ENCODE results near the gene HIP1R.

The HIP1R gene

DNA sequence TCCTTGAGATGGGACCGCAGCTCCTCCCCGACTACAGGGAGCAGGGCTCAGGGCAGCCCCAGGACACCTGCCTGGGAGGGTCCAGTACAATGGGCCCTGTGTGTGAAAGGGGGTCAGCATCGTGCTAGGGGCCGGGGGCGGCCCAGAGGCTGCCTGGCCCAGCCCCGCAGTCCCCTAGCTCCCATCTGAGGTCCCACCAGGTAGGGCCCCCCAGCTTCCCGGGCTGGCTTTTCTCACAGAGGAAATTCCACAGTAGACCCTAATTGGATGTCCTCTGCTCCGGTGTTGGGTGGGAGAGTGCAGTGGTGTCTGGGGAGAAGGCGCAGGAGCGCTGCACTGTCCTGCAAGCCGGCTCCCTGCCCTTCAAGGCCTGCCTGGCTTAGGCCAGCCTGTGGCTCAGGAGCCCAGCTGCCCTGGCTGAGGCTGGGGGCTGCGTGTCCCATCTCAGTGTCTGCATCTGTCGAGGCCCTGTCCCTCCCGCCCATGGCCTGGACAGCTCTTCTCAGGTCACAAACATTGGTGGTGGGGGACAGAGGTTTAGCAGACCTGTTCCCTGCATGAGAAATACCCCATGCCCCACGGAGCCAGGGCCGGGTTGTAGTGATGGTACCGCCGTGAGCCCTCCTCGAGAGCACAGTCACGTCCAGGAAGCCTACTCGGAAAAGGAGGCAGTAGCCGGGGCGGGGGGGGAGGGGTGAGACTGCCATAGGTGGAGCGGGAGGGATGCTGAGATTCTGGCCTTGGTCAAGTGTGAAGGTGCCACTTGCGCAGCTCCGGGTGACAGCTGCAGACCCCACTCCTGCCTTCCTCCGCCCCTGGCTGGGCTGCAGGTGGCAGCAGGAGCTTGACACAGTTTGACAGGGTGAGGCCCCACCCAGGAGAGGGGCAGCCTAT, 11.6 kb downstream of the HIP1R start:
- TF ChIP-seq, protein P1, sequence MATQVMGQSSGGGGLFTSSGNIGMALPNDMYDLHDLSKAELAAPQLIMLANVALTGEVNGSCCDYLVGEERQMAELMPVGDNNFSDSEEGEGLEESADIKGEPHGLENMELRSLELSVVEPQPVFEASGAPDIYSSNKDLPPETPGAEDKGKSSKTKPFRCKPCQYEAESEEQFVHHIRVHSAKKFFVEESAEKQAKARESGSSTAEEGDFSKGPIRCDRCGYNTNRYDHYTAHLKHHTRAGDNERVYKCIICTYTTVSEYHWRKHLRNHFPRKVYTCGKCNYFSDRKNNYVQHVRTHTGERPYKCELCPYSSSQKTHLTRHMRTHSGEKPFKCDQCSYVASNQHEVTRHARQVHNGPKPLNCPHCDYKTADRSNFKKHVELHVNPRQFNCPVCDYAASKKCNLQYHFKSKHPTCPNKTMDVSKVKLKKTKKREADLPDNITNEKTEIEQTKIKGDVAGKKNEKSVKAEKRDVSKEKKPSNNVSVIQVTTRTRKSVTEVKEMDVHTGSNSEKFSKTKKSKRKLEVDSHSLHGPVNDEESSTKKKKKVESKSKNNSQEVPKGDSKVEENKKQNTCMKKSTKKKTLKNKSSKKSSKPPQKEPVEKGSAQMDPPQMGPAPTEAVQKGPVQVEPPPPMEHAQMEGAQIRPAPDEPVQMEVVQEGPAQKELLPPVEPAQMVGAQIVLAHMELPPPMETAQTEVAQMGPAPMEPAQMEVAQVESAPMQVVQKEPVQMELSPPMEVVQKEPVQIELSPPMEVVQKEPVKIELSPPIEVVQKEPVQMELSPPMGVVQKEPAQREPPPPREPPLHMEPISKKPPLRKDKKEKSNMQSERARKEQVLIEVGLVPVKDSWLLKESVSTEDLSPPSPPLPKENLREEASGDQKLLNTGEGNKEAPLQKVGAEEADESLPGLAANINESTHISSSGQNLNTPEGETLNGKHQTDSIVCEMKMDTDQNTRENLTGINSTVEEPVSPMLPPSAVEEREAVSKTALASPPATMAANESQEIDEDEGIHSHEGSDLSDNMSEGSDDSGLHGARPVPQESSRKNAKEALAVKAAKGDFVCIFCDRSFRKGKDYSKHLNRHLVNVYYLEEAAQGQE (IDR thresholded peaks at IDR 0.05; ENCODE audit: low read depth) = no peak
- TF ChIP-seq CEBPB (IDR thresholded peaks at IDR 0.05) = no peak
- TF ChIP-seq RAD21 (IDR thresholded peaks at IDR 0.05; ENCODE audit: low read depth) = no peak
- TF ChIP-seq MAX (IDR thresholded peaks at IDR 0.05) = no peak
- TF ChIP-seq EP300 (IDR thresholded peaks at IDR 0.05; ENCODE audit: borderline replicate concordance) = no peak
- no peak for TF ChIP-seq TEAD4 (IDR thresholded peaks at IDR 0.05)
- TF ChIP-seq NFIC (IDR thresholded peaks at IDR 0.05) = no peak
- no peak for TF ChIP-seq CREB1 (IDR thresholded peaks at IDR 0.05; ENCODE audit: low read depth)
- no peak for TF ChIP-seq USF1 (IDR thresholded peaks at IDR 0.05)
- TF ChIP-seq EGR1 (IDR thresholded peaks at IDR 0.05) = no peak
- no peak for TF ChIP-seq TCF12 (IDR thresholded peaks at IDR 0.05; ENCODE audit: low read depth)
- no peak for TF ChIP-seq ZBTB7A (IDR thresholded peaks at IDR 0.05; ENCODE audit: low read depth)
- no peak for TF ChIP-seq FOXM1 (IDR thresholded peaks at IDR 0.05; ENCODE audit: borderline replicate concordance, low read depth)
- TF ChIP-seq YY1 (IDR thresholded peaks at IDR 0.05; ENCODE audit: low read depth) = no peak
- no peak for TF ChIP-seq TAF1 (IDR thresholded peaks at IDR 0.05; ENCODE audit: low read depth)

GRCh38 chr12:122847516-122847836, 12.2 kb downstream of the HIP1R start:
- TF ChIP-seq YY1 (IDR thresholded peaks at IDR 0.05; ENCODE audit: low read depth) = no peak
- TF ChIP-seq TEAD4 (IDR thresholded peaks at IDR 0.05) = no peak
- no peak for TF ChIP-seq USF1 (IDR thresholded peaks at IDR 0.05)
- TF ChIP-seq FOXM1 (IDR thresholded peaks at IDR 0.05; ENCODE audit: borderline replicate concordance, low read depth) = no peak
- no peak for TF ChIP-seq CEBPB (IDR thresholded peaks at IDR 0.05)
- TF ChIP-seq ZBTB7A (IDR thresholded peaks at IDR 0.05; ENCODE audit: low read depth) = no peak
- no peak for TF ChIP-seq EP300 (IDR thresholded peaks at IDR 0.05; ENCODE audit: borderline replicate concordance)
- no peak for TF ChIP-seq NFIC (IDR thresholded peaks at IDR 0.05)
- no peak for TF ChIP-seq CREB1 (IDR thresholded peaks at IDR 0.05; ENCODE audit: low read depth)
- no peak for TF ChIP-seq TCF12 (IDR thresholded peaks at IDR 0.05; ENCODE audit: low read depth)
- TF ChIP-seq MAX (IDR thresholded peaks at IDR 0.05) = no peak
- TF ChIP-seq, protein P1 (IDR thresholded peaks at IDR 0.05; ENCODE audit: low read depth) = no peak
- no peak for TF ChIP-seq EGR1 (IDR thresholded peaks at IDR 0.05)
- no peak for TF ChIP-seq TAF1 (IDR thresholded peaks at IDR 0.05; ENCODE audit: low read depth)
- TF ChIP-seq RAD21 (IDR thresholded peaks at IDR 0.05; ENCODE audit: low read depth) = no peak

DNA sequence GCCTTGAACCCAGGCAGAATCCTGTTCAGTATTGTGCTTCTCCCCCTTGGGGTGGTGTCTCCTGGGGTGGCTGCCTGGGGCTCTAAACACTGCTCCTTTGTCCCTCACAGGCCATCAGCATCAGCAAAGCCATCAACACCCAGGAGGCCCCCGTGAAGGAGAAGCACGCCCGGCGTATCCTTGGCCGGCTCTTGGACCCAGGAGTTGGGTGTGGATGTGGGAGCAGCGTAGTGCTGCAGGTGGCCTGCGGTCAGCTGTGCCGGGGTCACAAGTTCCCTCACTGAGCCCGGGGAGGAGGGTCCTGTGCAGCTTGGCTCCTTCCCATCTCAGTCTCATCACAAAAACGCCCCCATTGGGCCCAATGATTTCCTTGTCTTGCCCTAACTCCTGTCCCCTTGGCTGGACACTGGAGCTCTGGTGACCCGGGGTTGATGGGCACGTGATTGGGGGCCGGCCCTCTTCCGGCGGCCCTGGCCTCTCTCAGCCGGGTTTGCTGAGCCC, 12.7 kb downstream of the HIP1R start:
- TF ChIP-seq CREB1 (IDR thresholded peaks at IDR 0.05; ENCODE audit: low read depth) = no peak

- TF ChIP-seq MAX (IDR thresholded peaks at IDR 0.05) (no peak), CEBPB (IDR thresholded peaks at IDR 0.05) (no peak), NFIC (IDR thresholded peaks at IDR 0.05) (no peak), TEAD4 (IDR thresholded peaks at IDR 0.05) (no peak), EGR1 (IDR thresholded peaks at IDR 0.05) (no peak), ZBTB7A (IDR thresholded peaks at IDR 0.05; ENCODE audit: low read depth) (no peak), TAF1 (IDR thresholded peaks at IDR 0.05; ENCODE audit: low read depth) (no peak), YY1 (IDR thresholded peaks at IDR 0.05; ENCODE audit: low read depth) (no peak), USF1 (IDR thresholded peaks at IDR 0.05) (no peak), EP300 (IDR thresholded peaks at IDR 0.05; ENCODE audit: borderline replicate concordance) (no peak), CREB1 (IDR thresholded peaks at IDR 0.05; ENCODE audit: low read depth) (no peak), RAD21 (IDR thresholded peaks at IDR 0.05; ENCODE audit: low read depth) (no peak), TCF12 (IDR thresholded peaks at IDR 0.05; ENCODE audit: low read depth) (no peak), FOXM1 (IDR thresholded peaks at IDR 0.05; ENCODE audit: borderline replicate concordance, low read depth) (no peak)
- TF ChIP-seq, protein P1 (IDR thresholded peaks at IDR 0.05; ENCODE audit: low read depth) = no peak
Observed at GRCh38 chr12:122848471-122849351, 13.5 kb downstream of the HIP1R start.

All from Ishikawa (cell line).